MM.1S (cell line): ENCODE data around the gene NLK.

ENCODE experiments used
- EZH2 ChIP-seq: fragments of 300-600 bp; sonication (generic); optimal IDR thresholded peaks from 2 replicates; pipeline ENCODE3; 2017; ENCODE audit warnings: low read depth, mild to moderate bottlenecking, antibody characterized with exemption, low read length, mixed read lengths
- EZH2phosphoT487 ChIP-seq: fragments of 300-600 bp; sonication (generic); IDR thresholded peaks from 2 replicates; pipeline ENCODE4 v1.6.1; 2018; ENCODE audit warnings: antibody characterized with exemption, low read length
- TF ChIP-seq, protein P1 (sequence below): fragments of 300-600 bp; sonication (generic); IDR thresholded peaks from 2 replicates; pipeline ENCODE4 v1.5.1; 2016; ENCODE audit warnings: antibody characterized with exemption, low read length, mixed read lengths

DNA sequence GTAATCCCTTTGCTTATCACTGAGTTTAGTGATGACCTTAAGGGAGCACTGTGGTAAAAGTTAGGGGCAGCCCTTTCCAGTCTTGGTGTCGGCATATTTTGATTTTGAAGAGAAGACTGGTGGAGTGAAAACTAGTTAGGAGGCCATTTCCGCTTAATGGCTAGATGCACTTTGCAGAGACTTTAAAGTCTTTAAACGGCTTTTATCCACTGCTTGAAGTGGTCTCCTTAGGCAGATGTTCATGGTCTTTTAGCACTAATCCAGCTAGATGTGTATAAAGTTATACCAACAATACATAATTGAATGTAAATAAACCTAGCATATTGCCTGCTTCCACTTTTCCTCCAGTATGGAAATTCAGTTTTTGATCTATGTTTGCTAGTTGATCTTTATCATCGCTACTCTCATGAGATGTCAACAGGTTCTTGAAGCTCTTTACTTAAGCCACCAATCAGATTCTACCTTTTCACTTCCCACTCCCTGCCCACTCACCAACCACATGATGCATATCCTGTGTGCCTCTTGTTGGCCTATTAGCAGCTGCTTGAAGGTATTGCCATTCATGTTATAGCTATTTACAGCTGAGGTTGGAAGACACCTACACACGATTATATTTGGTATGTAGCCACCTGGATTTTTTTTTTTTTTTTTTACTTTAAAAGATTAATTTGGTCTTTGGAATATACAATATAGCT is 132.0 kb downstream of the NLK start:
- TF ChIP-seq EZH2 (no peak), EZH2phosphoT487 (no peak)
- TF ChIP-seq, protein P1, sequence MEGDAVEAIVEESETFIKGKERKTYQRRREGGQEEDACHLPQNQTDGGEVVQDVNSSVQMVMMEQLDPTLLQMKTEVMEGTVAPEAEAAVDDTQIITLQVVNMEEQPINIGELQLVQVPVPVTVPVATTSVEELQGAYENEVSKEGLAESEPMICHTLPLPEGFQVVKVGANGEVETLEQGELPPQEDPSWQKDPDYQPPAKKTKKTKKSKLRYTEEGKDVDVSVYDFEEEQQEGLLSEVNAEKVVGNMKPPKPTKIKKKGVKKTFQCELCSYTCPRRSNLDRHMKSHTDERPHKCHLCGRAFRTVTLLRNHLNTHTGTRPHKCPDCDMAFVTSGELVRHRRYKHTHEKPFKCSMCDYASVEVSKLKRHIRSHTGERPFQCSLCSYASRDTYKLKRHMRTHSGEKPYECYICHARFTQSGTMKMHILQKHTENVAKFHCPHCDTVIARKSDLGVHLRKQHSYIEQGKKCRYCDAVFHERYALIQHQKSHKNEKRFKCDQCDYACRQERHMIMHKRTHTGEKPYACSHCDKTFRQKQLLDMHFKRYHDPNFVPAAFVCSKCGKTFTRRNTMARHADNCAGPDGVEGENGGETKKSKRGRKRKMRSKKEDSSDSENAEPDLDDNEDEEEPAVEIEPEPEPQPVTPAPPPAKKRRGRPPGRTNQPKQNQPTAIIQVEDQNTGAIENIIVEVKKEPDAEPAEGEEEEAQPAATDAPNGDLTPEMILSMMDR = no peak
